Tibial nerve (tissue), 4 donors: ENCODE results near the gene FCHSD2.

Experiments used
- CTCF ChIP-seq, 5 experiments: fragments of 200-600 bp in 3 of 5; fragments of 450-650 bp in 2 of 5; sonication (generic) in 3 of 5; IDR thresholded peaks; one replicate each; pipeline ENCODE4 v1.5.1; 2016 to 2019; ENCODE audit warnings: antibody characterized with exemption in 5 of 5, mild to moderate bottlenecking in 3 of 5, moderate library complexity in 2 of 5
- EP300 ChIP-seq, 2 donors: sonication (generic); formaldehyde crosslinking; IDR thresholded peaks; one replicate each; pipeline ENCODE4 v1.6.1; 2017; ENCODE audit warnings: antibody characterized with exemption in 2 of 2, mild to moderate bottlenecking in 1 of 2
- POLR2A ChIP-seq, 2 donors: fragments of 450-650 bp; IDR thresholded peaks; one replicate each; pipeline ENCODE4 v1.6.1; 2017; ENCODE audit warnings: antibody characterized with exemption in 2 of 2, mild to moderate bottlenecking in 2 of 2, moderate library complexity in 2 of 2

DNA sequence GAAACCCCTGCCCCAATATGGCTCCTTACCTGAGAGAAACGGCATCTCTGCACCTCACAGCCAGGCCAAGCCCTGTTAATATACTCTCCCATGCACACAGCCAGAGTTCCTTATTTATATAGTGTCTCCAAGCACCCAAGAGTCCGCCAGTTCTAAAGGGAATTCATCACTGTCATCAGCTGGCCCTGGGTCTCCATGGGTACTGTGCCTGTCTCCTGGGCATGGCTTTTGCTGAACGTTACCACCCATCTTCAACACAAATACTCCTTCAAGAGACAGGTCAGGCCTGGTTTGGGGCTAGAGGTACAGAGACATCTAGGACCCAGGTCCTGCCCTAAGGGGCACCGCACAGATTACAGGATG lies 329.5 kb downstream of the FCHSD2 start:
- TF ChIP-seq CTCF (IDR thresholded peaks at IDR 0.05): no peak
- no peak for TF ChIP-seq EP300 (IDR thresholded peaks at IDR 0.05)
- TF ChIP-seq POLR2A (IDR thresholded peaks at IDR 0.05): no peak
